CD4-positive, CD25-positive, alpha-beta regulatory T cell (primary cell): ENCODE results near the gene BIN1. TPM values are rescaled to one million over a fixed set of nuclear protein-coding genes. Genes with fewer than 3 reads are reported as not detected.

Experiments used
- ATAC-seq, 2 donors: fragments of 150-1000 bp; cut with Tn5 transposase; one replicate each; pipeline ENCODE4 v1.10.0; 2021; ENCODE audit warnings: low read depth in 2 of 2, moderate number of reproducible peaks in 2 of 2, moderate library complexity in 1 of 2
- DNase-seq, 3 donors: peaks; one replicate each; pipeline versions ENCODE4 v3.0.0 to v3.0.0-alpha.2; 2012 to 2022; ENCODE audit warnings: mixed read lengths in 1 of 3
- H3K27ac ChIP-seq: one replicate; pipeline ENCODE4 v1.7.0; 2013; ENCODE audit warnings: mild to moderate bottlenecking, low read length; ENCODE audit not compliant: insufficient read depth, poor library complexity, severe bottlenecking
- H3K27me3 ChIP-seq: one replicate; pipeline ENCODE4 v1.7.0; 2013; ENCODE audit warnings: low read length; ENCODE audit not compliant: control insufficient read depth, insufficient read depth
- H3K36me3 ChIP-seq: one replicate; pipeline ENCODE4 v1.7.0; 2013; ENCODE audit warnings: mild to moderate bottlenecking, low read length, moderate library complexity; ENCODE audit not compliant: control insufficient read depth, insufficient read depth
- H3K4me1 ChIP-seq: 2 replicates; pipeline ENCODE4 v1.7.0; 2013; ENCODE audit warnings: mild to moderate bottlenecking, low read length; ENCODE audit not compliant: insufficient read depth, control insufficient read depth, poor library complexity, severe bottlenecking
- H3K4me3 ChIP-seq: one replicate; pipeline ENCODE4 v1.7.0; 2013; ENCODE audit warnings: low read depth, mild to moderate bottlenecking, low read length, moderate library complexity
- H3K9me3 ChIP-seq, 2 experiments: 1 replicate in 1 of 2; 2 replicates in 1 of 2; pipeline ENCODE4 v1.7.0; 2013; ENCODE audit warnings: low read length in 2 of 2, mild to moderate bottlenecking in 1 of 2, moderate library complexity in 1 of 2; ENCODE audit not compliant: control insufficient read depth in 2 of 2
- H3K27ac Mint-ChIP-seq, 3 donors: one replicate each; pipeline ENCODE4 v1.8.0; 2020 to 2022; ENCODE audit warnings: mild to moderate bottlenecking in 3 of 3, mixed read lengths in 3 of 3, moderate library complexity in 2 of 3
- H3K27me3 Mint-ChIP-seq: one replicate; pipeline ENCODE4 v1.8.0; 2022; ENCODE audit warnings: mild to moderate bottlenecking, mixed read lengths
- H3K36me3 Mint-ChIP-seq: one replicate; pipeline ENCODE4 v1.8.0; 2020; ENCODE audit warnings: mixed read lengths
- H3K4me1 Mint-ChIP-seq, 4 donors: one replicate each; pipeline ENCODE4 v1.8.0; 2020 to 2022; ENCODE audit warnings: mixed read lengths in 4 of 4, mild to moderate bottlenecking in 1 of 4
- H3K4me3 Mint-ChIP-seq, 4 donors: one replicate each; pipeline ENCODE4 v1.8.0; 2020 to 2022; ENCODE audit warnings: mild to moderate bottlenecking in 4 of 4, mixed read lengths in 4 of 4, moderate library complexity in 3 of 4
- H3K9me3 Mint-ChIP-seq, 7 donors: one replicate each; pipeline ENCODE4 v1.8.0; 2020 to 2022; ENCODE audit warnings: mixed read lengths in 7 of 7, mild to moderate bottlenecking in 3 of 7, moderate library complexity in 2 of 7
- polyA plus RNA-seq, 4 donors: library from polyadenylated mRNA; unstranded; fragments of 300-500 nt; fragmentation: Illumina TruSeq; gene quantifications; one replicate each; pipeline ENCODE4 v1.2.3, GENCODE V29; 2021
- total RNA-seq: library from RNA; stranded (reverse); gene quantifications from one replicate; pipeline ENCODE4 v1.2.3, GENCODE V29; 2022

The BIN1 gene
- total and polyA plus RNA-seq, 5 donors from 2014 or later, result 131 to 228 (median 164) TPM

DNA sequence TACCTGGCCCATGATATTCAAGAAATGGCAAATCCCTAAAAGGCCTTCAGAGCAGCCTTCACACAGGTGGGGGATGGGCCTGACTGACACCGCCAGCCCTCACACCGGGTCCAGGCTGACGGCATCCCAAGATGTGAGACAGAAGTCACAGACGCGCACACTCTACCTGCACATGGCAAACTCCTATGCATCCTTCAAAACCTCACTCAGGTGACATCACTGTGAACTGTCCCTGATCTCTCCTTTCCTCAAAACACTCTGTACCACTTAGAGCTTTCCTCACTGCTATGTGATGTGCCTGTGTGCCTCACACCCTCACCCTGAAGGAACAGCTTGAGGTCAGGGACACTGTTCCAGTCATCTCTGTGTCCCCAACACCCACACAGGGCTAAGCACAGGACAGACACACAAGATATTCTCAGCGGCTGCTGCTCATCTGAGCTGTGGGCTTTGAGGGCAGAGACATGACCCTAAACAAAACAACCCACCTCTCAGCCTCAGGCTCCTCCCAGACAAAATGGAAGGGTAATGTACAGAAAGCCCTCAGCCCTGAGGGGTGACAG is 27.5 kb downstream of the BIN1 start:
- Histone ChIP-seq H3K4me1 (peaks cover 67% of the 10 kb centered on the region), H3K27ac (peak overlapping the region; percentile 86)

DNA sequence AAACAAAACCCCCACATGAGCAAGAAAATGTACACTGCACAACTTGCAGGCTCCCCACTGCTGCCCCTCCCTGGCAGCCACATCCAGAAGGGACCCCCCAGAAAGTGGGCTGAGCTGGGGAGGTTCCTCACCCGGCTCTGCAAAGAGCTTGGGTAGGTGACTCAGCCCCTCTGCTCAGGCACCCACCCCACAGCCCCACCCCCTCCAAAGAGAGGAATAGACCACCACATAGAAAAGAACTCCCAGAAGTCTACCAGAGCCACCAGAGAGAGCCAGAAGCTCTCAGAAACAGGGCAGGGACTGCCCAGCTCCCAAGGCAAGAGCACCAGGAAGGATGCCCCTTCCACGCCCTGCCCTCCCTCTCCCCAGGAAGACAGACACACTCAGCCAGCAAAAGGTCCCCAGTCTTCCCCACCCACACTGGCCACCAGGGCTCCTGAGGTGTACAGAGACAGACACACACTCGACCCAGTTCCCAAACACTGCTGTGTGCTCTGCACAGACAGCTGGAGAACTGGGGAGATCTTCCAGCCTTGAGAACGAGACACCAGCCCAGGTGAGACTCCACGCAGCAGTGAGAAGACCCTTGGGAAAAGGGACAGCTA is 28.2 kb downstream of the BIN1 start:
- Histone ChIP-seq H3K4me1 (peaks cover 60% of the 10 kb centered on the region), H3K4me3 (peak overlapping the region; percentile 67)

More for the DNA sequence above, 27.5 kb downstream of the BIN1 start:
- Mint-ChIP-seq H3K4me3 (peak overlapping the region; percentile 93 to 100 (median 95)), H3K9me3 (no peaks in the 10 kb centered on the region), H3K4me1 (peaks cover 3 to 84% (median 44%) of the 10 kb centered on the region in 4 donors), H3K36me3 (peaks cover 4% of the 10 kb centered on the region), H3K27me3 (no peaks in the 10 kb centered on the region), H3K27ac (peak overlapping the region; percentile 97)
- Histone ChIP-seq H3K4me3 (peak overlapping the region; percentile 67), H3K9me3 (no peaks in the 10 kb centered on the region), H3K27me3 (no peaks in the 10 kb centered on the region), H3K36me3 (peaks cover 11% of the 10 kb centered on the region)
- peak in 1 of 3 donors; percentile 13 for DNase-seq
- ATAC-seq, result no peak

DNA sequence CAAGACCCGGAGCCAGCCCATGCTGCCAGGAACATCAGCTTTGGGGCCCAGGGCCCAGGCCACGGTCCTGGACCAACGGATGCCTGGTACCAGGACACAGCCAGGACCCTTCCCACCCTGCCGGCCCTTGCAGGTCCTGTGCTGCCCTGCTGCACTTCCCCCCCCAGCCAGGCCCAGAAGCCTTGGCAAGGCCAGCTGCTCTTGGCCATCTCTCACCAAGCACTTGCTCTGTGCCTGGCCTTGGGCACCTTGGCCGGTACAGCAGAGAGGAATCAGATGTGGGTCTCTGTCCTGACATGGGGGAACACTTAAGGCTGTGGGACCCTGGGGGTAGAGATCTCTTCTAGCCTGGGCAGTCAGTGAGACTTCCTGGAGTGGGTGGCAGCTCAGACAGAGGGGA is 28.9 kb downstream of the BIN1 start:
- peaks cover 0 to 76% (median 43%) of the 10 kb centered on the region in 4 donors for H3K4me1 Mint-ChIP-seq

More for the DNA sequence above, 28.2 kb downstream of the BIN1 start:
- no peaks in the 10 kb centered on the region for H3K9me3 ChIP-seq
- DNase-seq (no peak), ATAC-seq (no peak)
- Mint-ChIP-seq H3K27ac (peak overlapping the region; percentile 97), H3K9me3 (no peaks in the 10 kb centered on the region), H3K27me3 (no peaks in the 10 kb centered on the region), H3K4me3 (peak overlapping the region; percentile 74 to 100 (median 94)), H3K36me3 (peaks cover 4% of the 10 kb centered on the region), H3K4me1 (peaks cover 0 to 83% (median 44%) of the 10 kb centered on the region in 4 donors)
- peak overlapping the region; percentile 52 for H3K27ac ChIP-seq
- H3K36me3 ChIP-seq, result peaks cover 14% of the 10 kb centered on the region
- H3K27me3 ChIP-seq, result no peaks in the 10 kb centered on the region

DNA sequence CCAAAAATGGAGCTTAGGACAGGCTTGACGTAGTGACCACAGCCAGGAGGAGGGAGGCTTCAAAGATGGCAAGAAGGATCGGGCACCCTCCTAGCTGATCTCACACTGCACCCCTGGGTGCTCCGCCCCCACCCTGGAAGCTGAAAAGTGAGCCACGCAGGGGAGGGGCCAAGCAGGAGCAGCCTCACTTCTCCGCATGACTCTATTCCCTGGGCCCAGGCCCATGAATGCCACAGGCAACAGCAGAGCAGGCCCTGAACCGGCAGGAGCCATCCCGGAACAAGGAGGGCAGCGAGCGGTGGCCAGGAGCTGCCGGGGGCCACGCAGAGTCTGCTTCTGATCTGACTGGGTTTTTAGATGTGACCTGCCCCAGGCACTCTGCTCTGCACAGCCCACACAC is 30.0 kb downstream of the BIN1 start:
- Histone ChIP-seq H3K9me3 (no peaks in the 10 kb centered on the region), H3K4me3 (no peak overlapping the region), H3K36me3 (peaks cover 22% of the 10 kb centered on the region), H3K4me1 (peaks cover 50% of the 10 kb centered on the region), H3K27me3 (no peaks in the 10 kb centered on the region), H3K27ac (peak overlapping the region; percentile 28)
- Mint-ChIP-seq H3K4me3 (peak overlapping the region in 2 of 4 donors; percentile 56 to 65), H3K9me3 (no peaks in the 10 kb centered on the region), H3K27me3 (no peaks in the 10 kb centered on the region), H3K4me1 (peaks cover 0 to 73% (median 40%) of the 10 kb centered on the region in 4 donors), H3K27ac (peak overlapping the region in 2 of 3 donors; percentile 95 to 97), H3K36me3 (peaks cover 8% of the 10 kb centered on the region)
- DNase-seq (no peak), ATAC-seq (no peak)

More for the DNA sequence above, 28.9 kb downstream of the BIN1 start:
- Mint-ChIP-seq H3K36me3 (peaks cover 4% of the 10 kb centered on the region), H3K27me3 (no peaks in the 10 kb centered on the region), H3K4me3 (peak overlapping the region in 3 of 4 donors; percentile 29 to 100 (median 56)), H3K9me3 (no peaks in the 10 kb centered on the region), H3K27ac (peak overlapping the region; percentile 74 to 97 (median 95))
- H3K27ac ChIP-seq, result peak overlapping the region; percentile 38
- H3K4me3 ChIP-seq, result no peak overlapping the region
- ATAC-seq, result no peak
- no peaks in the 10 kb centered on the region for H3K9me3 ChIP-seq
- no peak for DNase-seq
- H3K4me1 ChIP-seq, result peaks cover 60% of the 10 kb centered on the region
- no peaks in the 10 kb centered on the region for H3K27me3 ChIP-seq
- peaks cover 14% of the 10 kb centered on the region for H3K36me3 ChIP-seq

DNA sequence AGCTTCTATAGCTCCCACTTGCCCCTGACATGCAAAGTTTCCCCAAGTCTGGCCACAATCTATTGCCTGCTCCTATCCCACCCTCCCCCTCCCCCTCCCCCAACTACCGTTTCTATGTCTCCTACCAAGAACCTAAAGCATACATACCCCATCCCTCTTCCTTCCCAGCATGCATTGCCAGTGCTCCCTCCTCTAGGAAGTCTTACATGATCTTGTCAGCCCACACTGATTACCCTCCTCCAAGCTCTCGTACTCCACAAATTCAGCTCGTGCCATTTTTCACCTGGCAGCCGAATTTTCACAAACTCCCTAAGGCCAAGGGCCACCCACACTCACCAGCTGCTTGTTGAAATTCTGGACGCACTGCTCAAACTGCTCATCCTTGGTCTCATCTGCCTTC is 30.7 kb downstream of the BIN1 start:
- H3K27ac Mint-ChIP-seq, result peak overlapping the region; percentile 38 to 88 (median 80)

DNA sequence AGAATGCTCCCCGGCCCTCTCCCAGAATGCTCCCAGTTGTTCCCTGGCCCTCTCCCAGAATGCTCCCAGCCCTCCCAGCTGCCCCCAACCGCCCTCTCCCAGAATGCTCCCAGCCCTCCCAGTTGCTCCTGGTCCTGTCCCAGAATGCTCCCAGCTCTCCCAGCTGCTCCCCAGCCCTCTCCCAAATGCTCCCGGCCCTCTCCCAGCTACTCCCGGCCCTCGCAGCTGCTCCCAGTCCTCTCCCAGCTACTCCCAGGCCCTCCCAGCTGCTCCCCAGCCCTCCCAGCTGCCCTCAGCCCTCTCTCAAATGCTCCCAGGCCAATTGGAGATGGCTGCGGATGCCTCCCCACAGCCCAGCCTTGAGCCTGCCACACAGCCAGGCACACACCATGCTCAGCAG is 31.1 kb downstream of the BIN1 start:
- no peaks in the 10 kb centered on the region for H3K9me3 ChIP-seq
- H3K36me3 ChIP-seq, result peaks cover 33% of the 10 kb centered on the region
- H3K36me3 Mint-ChIP-seq, result peaks cover 13% of the 10 kb centered on the region
- peak overlapping the region in 2 of 3 donors; percentile 80 to 88 for H3K27ac Mint-ChIP-seq
- ATAC-seq (no peak), DNase-seq (no peak)
- H3K4me3 ChIP-seq, result no peak overlapping the region
- peak overlapping the region in 1 of 4 donors; percentile 72 for H3K4me3 Mint-ChIP-seq
- H3K4me1 Mint-ChIP-seq, result peaks cover 0 to 72% (median 38%) of the 10 kb centered on the region in 4 donors
- H3K27me3 ChIP-seq, result no peaks in the 10 kb centered on the region
- peaks cover 40% of the 10 kb centered on the region for H3K4me1 ChIP-seq
- H3K27me3 Mint-ChIP-seq, result no peaks in the 10 kb centered on the region
- peak overlapping the region; percentile 3 for H3K27ac ChIP-seq
- no peaks in the 10 kb centered on the region for H3K9me3 Mint-ChIP-seq

More for the DNA sequence above, 30.7 kb downstream of the BIN1 start:
- DNase-seq (no peak), ATAC-seq (no peak)
- H3K4me1 ChIP-seq, result peaks cover 44% of the 10 kb centered on the region
- Mint-ChIP-seq H3K4me1 (peaks cover 0 to 70% (median 38%) of the 10 kb centered on the region in 4 donors), H3K27me3 (no peaks in the 10 kb centered on the region), H3K9me3 (no peaks in the 10 kb centered on the region), H3K36me3 (peaks cover 8% of the 10 kb centered on the region), H3K4me3 (peak overlapping the region in 2 of 4 donors; percentile 13 to 72)
- H3K4me3 ChIP-seq, result no peak overlapping the region
- H3K27me3 ChIP-seq, result no peaks in the 10 kb centered on the region
- H3K9me3 ChIP-seq, result no peaks in the 10 kb centered on the region
- peak overlapping the region; percentile 28 for H3K27ac ChIP-seq
- peaks cover 28% of the 10 kb centered on the region for H3K36me3 ChIP-seq

DNA sequence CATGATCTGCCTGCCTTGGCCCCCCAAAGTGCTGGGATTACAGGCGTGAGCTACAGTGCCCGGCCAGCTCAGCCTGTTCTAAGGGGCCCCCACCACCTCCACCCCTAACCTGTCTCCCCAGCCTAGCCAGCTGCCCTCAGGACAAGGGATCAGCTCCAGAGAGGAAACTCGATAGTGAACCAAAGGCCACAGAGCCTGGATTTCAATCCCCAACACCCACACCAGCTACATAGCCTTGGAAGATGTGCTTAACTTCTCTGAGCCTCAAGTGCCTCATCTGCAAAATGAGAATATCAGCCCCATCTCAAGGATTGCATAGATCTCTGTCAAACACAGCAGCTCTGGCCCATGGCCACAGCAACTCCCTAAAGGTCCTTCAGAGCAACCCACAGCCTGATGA is 32.0 kb downstream of the BIN1 start:
- Histone ChIP-seq H3K4me1 (peaks cover 31% of the 10 kb centered on the region), H3K27me3 (no peaks in the 10 kb centered on the region), H3K4me3 (no peak overlapping the region), H3K27ac (no peak overlapping the region), H3K36me3 (peaks cover 39% of the 10 kb centered on the region), H3K9me3 (no peaks in the 10 kb centered on the region)
- ATAC-seq (no peak), DNase-seq (no peak)
- Mint-ChIP-seq H3K27me3 (no peaks in the 10 kb centered on the region), H3K4me3 (no peak overlapping the region), H3K4me1 (peaks cover 0 to 70% (median 40%) of the 10 kb centered on the region in 4 donors), H3K9me3 (no peaks in the 10 kb centered on the region), H3K27ac (peak overlapping the region; percentile 42 to 74 (median 68)), H3K36me3 (peaks cover 14% of the 10 kb centered on the region)
